ENCODE results near the gene KIF19. TPM values are rescaled to one million over a fixed set of nuclear protein-coding genes. Genes with fewer than 3 reads are reported as not detected.

The KIF19 gene
- total RNA-seq, 2 donors from 2014 or later, result 0.36 to 0.62 TPM

GRCh38 chr17:74369665-74370490 is 43.9 kb downstream of the KIF19 start:
- intact Hi-C loops (cut with DNase I), result loop anchor here (5.0 kb wide), 1 partner anchor 158 kb away; the partner anchor contains the start of gene TTYH2
- no peaks in the 10 kb centered on the region for H3K36me3 ChIP-seq
- no peak for DNase-seq (ENCODE audit: low spot score)
- TF ChIP-seq POLR2A (IDR thresholded peaks at IDR 0.05), result no peak
- TF ChIP-seq, protein P1, sequence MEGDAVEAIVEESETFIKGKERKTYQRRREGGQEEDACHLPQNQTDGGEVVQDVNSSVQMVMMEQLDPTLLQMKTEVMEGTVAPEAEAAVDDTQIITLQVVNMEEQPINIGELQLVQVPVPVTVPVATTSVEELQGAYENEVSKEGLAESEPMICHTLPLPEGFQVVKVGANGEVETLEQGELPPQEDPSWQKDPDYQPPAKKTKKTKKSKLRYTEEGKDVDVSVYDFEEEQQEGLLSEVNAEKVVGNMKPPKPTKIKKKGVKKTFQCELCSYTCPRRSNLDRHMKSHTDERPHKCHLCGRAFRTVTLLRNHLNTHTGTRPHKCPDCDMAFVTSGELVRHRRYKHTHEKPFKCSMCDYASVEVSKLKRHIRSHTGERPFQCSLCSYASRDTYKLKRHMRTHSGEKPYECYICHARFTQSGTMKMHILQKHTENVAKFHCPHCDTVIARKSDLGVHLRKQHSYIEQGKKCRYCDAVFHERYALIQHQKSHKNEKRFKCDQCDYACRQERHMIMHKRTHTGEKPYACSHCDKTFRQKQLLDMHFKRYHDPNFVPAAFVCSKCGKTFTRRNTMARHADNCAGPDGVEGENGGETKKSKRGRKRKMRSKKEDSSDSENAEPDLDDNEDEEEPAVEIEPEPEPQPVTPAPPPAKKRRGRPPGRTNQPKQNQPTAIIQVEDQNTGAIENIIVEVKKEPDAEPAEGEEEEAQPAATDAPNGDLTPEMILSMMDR (IDR thresholded peaks at IDR 0.05), result no peak
- no peak for TF ChIP-seq POLR2AphosphoS5 (IDR thresholded peaks at IDR 0.05)
- no peaks in the 10 kb centered on the region for H3K4me1 ChIP-seq (replicated peaks)
- H3K4me3 ChIP-seq, result no peak overlapping the region
- no peaks in the 10 kb centered on the region for H3K27me3 ChIP-seq (replicated peaks; ENCODE audit: insufficient read depth)
- no peaks in the 10 kb centered on the region for H3K9me3 ChIP-seq
- H3K27ac ChIP-seq, result no peak overlapping the region
- 86% methylated on average over 17 of the region's 17 CpGs for WGBS

DNA sequence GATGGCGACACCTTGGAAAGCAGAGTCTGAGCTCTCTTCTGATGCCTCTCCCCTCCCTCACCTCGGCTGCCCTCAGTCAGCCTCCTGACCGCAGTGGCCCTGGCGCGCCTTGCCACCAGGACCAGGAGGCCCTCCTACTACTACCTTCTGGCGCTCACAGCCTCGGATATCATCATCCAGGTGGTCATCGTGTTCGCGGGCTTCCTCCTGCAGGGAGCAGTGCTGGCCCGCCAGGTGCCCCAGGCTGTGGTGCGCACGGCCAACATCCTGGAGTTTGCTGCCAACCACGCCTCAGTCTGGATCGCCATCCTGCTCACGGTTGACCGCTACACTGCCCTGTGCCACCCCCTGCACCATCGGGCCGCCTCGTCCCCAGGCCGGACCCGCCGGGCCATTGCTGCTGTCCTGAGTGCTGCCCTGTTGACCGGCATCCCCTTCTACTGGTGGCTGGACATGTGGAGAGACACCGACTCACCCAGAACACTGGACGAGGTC is 45.7 kb downstream of the KIF19 start:
- TF ChIP-seq, protein P1 (IDR thresholded peaks at IDR 0.05), result no peak
- TF ChIP-seq POLR2AphosphoS5 (IDR thresholded peaks at IDR 0.05), result no peak
- TF ChIP-seq POLR2A (IDR thresholded peaks at IDR 0.05), result no peak
- no peak for DNase-seq (ENCODE audit: low spot score)
- WGBS, result 86% methylated on average over 26 of the region's 26 CpGs
- H3K4me3 ChIP-seq, result no peak overlapping the region
- H3K27me3 ChIP-seq (replicated peaks; ENCODE audit: insufficient read depth), result no peaks in the 10 kb centered on the region
- intact Hi-C loops (cut with DNase I), result no loop called here
- H3K4me1 ChIP-seq (replicated peaks), result no peaks in the 10 kb centered on the region
- no peak overlapping the region for H3K27ac ChIP-seq
- no peaks in the 10 kb centered on the region for H3K9me3 ChIP-seq
- H3K36me3 ChIP-seq, result no peaks in the 10 kb centered on the region

- no peaks in the 10 kb centered on the region for H3K9me3 ChIP-seq
- no peak overlapping the region for H3K27ac ChIP-seq
- DNase-seq (ENCODE audit: low spot score), result no peak
- no peaks in the 10 kb centered on the region for H3K4me1 ChIP-seq (replicated peaks)
- WGBS, result 93% methylated on average over 9 of the region's 9 CpGs
- no peaks in the 10 kb centered on the region for H3K27me3 ChIP-seq (replicated peaks; ENCODE audit: insufficient read depth)
- no peak for TF ChIP-seq POLR2AphosphoS5 (IDR thresholded peaks at IDR 0.05)
- no peak for TF ChIP-seq POLR2A (IDR thresholded peaks at IDR 0.05)
- TF ChIP-seq, protein P1 (IDR thresholded peaks at IDR 0.05), result no peak
- no peaks in the 10 kb centered on the region for H3K36me3 ChIP-seq
- intact Hi-C loops (cut with DNase I), result no loop called here
- no peak overlapping the region for H3K4me3 ChIP-seq
Measured at GRCh38 chr17:74372426-74372825, 46.4 kb downstream of the KIF19 start.

GRCh38 chr17:74373838-74374606 is 48.0 kb downstream of the KIF19 start:
- DNase-seq (ENCODE audit: low spot score), result no peak
- Histone ChIP-seq H3K4me3 (no peak overlapping the region), H3K27me3 (replicated peaks; ENCODE audit: insufficient read depth) (no peaks in the 10 kb centered on the region), H3K4me1 (replicated peaks) (no peaks in the 10 kb centered on the region), H3K36me3 (no peaks in the 10 kb centered on the region), H3K9me3 (no peaks in the 10 kb centered on the region), H3K27ac (no peak overlapping the region)
- 84% methylated on average over 15 of the region's 15 CpGs for WGBS
- intact Hi-C loops (cut with DNase I), result no loop called here
- TF ChIP-seq, protein P1 (IDR thresholded peaks at IDR 0.05), result no peak
- TF ChIP-seq POLR2AphosphoS5 (IDR thresholded peaks at IDR 0.05), result no peak
- no peak for TF ChIP-seq POLR2A (IDR thresholded peaks at IDR 0.05)
